HG03108 (cell line): Measurements from ENCODE around the gene CLEC20A.
A peak's percentile ranks its signal among the peaks of the same experiment; 100 is the strongest.

Experiments
- ATAC-seq: cut with Tn5 transposase; IDR thresholded peaks from one replicate; pipeline ENCODE4 v1.9.1; 2021; ENCODE audit warnings: moderate library complexity; ENCODE audit not compliant: unreplicated experiment

The CLEC20A gene

GRCh38 chr1:178496410-178497135 is at the start of gene CLEC20A:
CLEC20A (minus strand) TSS chr1:178496964; CDS start chr1:178496939, 25 bp downstream.
- no peak for ATAC-seq

- no peak for ATAC-seq
These were observed 47.8 kb upstream of the CLEC20A start for GRCh38 chr1:178544531-178544930.

- peak; percentile 26 for ATAC-seq
These were observed 46.5 kb upstream of the CLEC20A start for GRCh38 chr1:178543290-178543607.

- peak; percentile 65 for ATAC-seq
These were observed 46.0 kb upstream of the CLEC20A start for GRCh38 chr1:178542554-178543289.

GRCh38 chr1:178541829-178542553 is 45.2 kb upstream of the CLEC20A start:
- ATAC-seq = peak; percentile 47

GRCh38 chr1:178541379-178541778 is 44.6 kb upstream of the CLEC20A start:
- ATAC-seq = no peak

GRCh38 chr1:178540646-178541045 is 43.9 kb upstream of the CLEC20A start:
- ATAC-seq = no peak

GRCh38 chr1:178540204-178540603 is 43.4 kb upstream of the CLEC20A start:
- ATAC-seq = no peak

GRCh38 chr1:178539291-178539690 is 42.5 kb upstream of the CLEC20A start:
- ATAC-seq = no peak

- ATAC-seq = no peak
These were observed 41.6 kb upstream of the CLEC20A start for GRCh38 chr1:178538192-178538916.

GRCh38 chr1:178537382-178538090 is 40.8 kb upstream of the CLEC20A start:
- no peak for ATAC-seq

- no peak for ATAC-seq
These were observed 40.1 kb upstream of the CLEC20A start for GRCh38 chr1:178536844-178537371.

- ATAC-seq = no peak
These were observed 39.6 kb upstream of the CLEC20A start for GRCh38 chr1:178536329-178536728.

- ATAC-seq = no peak
These were observed 37.5 kb upstream of the CLEC20A start for GRCh38 chr1:178534137-178534868.

- no peak for ATAC-seq
These were observed 36.6 kb upstream of the CLEC20A start for GRCh38 chr1:178533121-178533946.

GRCh38 chr1:178532392-178532791 is 35.6 kb upstream of the CLEC20A start:
- peak; percentile 86 for ATAC-seq

GRCh38 chr1:178531887-178532286 is 35.1 kb upstream of the CLEC20A start:
- no peak for ATAC-seq

- ATAC-seq = no peak
These were observed 33.7 kb upstream of the CLEC20A start for GRCh38 chr1:178530502-178530901.

- ATAC-seq = no peak
These were observed 33.3 kb upstream of the CLEC20A start for GRCh38 chr1:178530037-178530402.
